ENCODE measurements around the gene KANSL1.

DNA sequence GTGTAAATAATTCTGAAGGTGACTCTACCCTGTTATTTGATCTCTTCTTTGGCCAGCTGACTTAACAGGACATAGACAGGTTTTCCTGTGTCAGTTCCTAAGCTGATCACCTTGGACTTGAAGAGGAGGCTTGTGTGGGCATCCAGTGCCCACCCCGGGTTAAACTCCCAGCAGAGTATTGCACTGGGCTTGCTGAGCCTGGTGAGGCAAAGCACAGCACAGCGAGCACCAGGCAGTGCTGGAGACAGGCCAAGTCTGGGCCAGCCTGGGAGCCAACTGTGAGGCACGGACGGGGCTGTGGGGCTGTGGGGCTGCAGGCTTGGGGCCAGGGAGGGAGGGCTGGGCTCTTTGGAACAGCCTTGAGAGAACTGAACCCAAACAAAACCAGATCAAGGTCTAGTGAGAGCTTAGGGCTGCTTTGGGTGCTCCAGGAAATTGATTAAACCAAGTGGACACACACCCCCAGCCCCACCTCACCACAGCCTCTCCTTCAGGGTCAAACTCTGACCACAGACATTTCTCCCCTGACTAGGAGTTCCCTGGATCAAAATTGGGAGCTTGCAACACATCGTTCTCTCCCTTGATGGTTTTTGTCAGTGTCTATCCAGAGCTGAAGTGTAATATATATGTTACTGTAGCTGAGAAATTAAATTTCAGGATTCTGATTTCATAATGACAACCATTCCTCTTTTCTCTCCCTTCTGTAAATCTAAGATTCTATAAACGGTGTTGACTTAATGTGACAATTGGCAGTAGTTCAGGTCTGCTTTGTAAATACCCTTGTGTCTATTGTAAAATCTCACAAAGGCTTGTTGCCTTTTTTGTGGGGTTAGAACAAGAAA lies 189.1 kb downstream of the KANSL1 start:
- no peak for TF ChIP-seq POLR2A (IDR thresholded peaks at IDR 0.05; ENCODE audit: low read depth, low read length)
- no peak for TF ChIP-seq POLR2AphosphoS5 (IDR thresholded peaks at IDR 0.05; ENCODE audit: low read depth, low read length)
